PC-9 (cell line): ENCODE measurements around the gene POMZP3. TPM values are rescaled to one million over a fixed set of nuclear protein-coding genes. Genes with fewer than 3 reads are reported as not detected.
"Not testable (repeated sequence)": the region's sequence is repeated elsewhere in the genome, so short reads cannot be mapped to it uniquely, and the experiment has no call there.

ENCODE experiments used
- BruUV-seq: library from RNA; stranded (reverse); fragments of 400-500 nt; replicated peaks from 2 replicates; lab custom pipeline; 2021; lab: Mats Ljungman, UMichigan
- CTCF ChIA-PET: fragments of 300-600 bp; sonication (Branson Sonifier 250); formaldehyde crosslinking; loops from one replicate; lab custom pipeline; 2022; ENCODE audit warnings: antibody characterized with exemption; lab: Charles Lee
- POLR2A ChIA-PET: fragments of 300-600 bp; sonication (Branson Sonifier 250); formaldehyde crosslinking; loops from one replicate; lab custom pipeline; 2022; ENCODE audit warnings: antibody characterized with exemption; ENCODE audit not compliant: unreplicated experiment; lab: Charles Lee
- DNase-seq, 2 experiments: peaks; one replicate each; pipeline versions ENCODE4 v3.0.0 to v3.0.0-alpha.2; 2015 to 2022; ENCODE audit warnings: mixed read lengths in 1 of 2
- H2AFZ ChIP-seq: fragments of 200-600 bp; sonication (generic); 2 replicates; pipeline ENCODE4 v1.8.1; 2017; ENCODE audit warnings: antibody characterized with exemption
- H3F3A ChIP-seq: fragments of 200-600 bp; sonication (generic); 2 replicates; pipeline ENCODE4 v1.8.1; 2017; ENCODE audit warnings: antibody characterized with exemption, mild to moderate bottlenecking, low read depth; ENCODE audit not compliant: insufficient read depth
- H3K27ac ChIP-seq: fragments of 200-600 bp; sonication (generic); 2 replicates; pipeline ENCODE4 v1.6.1; 2016; ENCODE audit warnings: mixed run types
- H3K27me3 ChIP-seq: fragments of 200-600 bp; sonication (generic); 2 replicates; pipeline ENCODE4 v1.6.1; 2016; ENCODE audit warnings: low read depth, mixed run types; ENCODE audit not compliant: insufficient read depth
- H3K36me3 ChIP-seq: fragments of 200-600 bp; sonication (generic); 2 replicates; pipeline ENCODE4 v1.6.1; 2016; ENCODE audit warnings: low read depth, mixed run types
- H3K4me1 ChIP-seq: fragments of 200-600 bp; sonication (generic); replicated peaks from 2 replicates; pipeline ENCODE4 v1.6.1; 2016; ENCODE audit warnings: mixed run types; ENCODE audit not compliant: insufficient read depth
- H3K4me2 ChIP-seq: fragments of 200-600 bp; sonication (generic); 2 replicates; pipeline ENCODE4 v1.6.1; 2017; ENCODE audit warnings: mixed run types
- H3K4me3 ChIP-seq: fragments of 200-600 bp; sonication (generic); 2 replicates; pipeline ENCODE4 v1.6.1; 2016; ENCODE audit warnings: mixed run types
- H3K79me2 ChIP-seq: fragments of 200-600 bp; sonication (generic); 2 replicates; pipeline ENCODE4 v1.6.1; 2017; ENCODE audit warnings: low read depth, mixed run types
- H3K9me2 ChIP-seq: fragments of 200-600 bp; sonication (generic); 2 replicates; pipeline ENCODE4 v1.8.1; 2017; ENCODE audit warnings: mild to moderate bottlenecking; ENCODE audit not compliant: insufficient read depth
- H3K9me3 ChIP-seq: fragments of 200-600 bp; sonication (generic); 2 replicates; pipeline ENCODE4 v1.8.1; 2016; ENCODE audit warnings: low read depth; ENCODE audit not compliant: insufficient read depth
- H4K20me1 ChIP-seq: fragments of 200-600 bp; sonication (generic); 2 replicates; pipeline ENCODE4 v1.8.1; 2017; ENCODE audit not compliant: insufficient read depth
- intact Hi-C: fragments of 100-400 bp; cut with micrococcal nuclease; formaldehyde crosslinking; loops from one replicate; pipeline ENCODE4 v1.10.0; 2022; ENCODE audit not compliant: unreplicated experiment
- total RNA-seq: library from RNA; stranded (reverse); gene quantifications from 2 replicates; pipeline ENCODE4 v1.2.3, GENCODE V29; 2021

POMZP3 gene
- total RNA-seq, 1 experiment from 2014 or later, result 12.0 TPM

DNA sequence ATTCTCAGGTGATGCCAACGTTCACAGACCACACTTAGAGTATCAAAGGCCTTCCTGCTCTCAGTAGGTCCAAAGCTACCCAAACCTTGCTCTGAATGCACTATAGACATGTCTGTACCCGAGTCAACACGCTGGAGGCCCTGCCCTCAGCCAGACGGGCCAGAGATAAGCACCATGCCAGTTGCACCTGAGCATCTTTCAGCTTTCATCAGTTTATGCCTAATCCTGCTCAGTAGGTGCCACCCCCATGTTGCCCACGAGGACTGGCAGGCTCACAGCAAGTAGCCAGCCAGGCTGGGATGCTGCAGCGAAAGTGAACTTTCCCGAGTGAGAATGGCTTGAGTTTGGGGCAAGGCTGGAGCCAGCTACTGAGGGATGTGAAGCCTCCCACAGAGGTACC, 18.6 kb downstream of the POMZP3 start:
- BruUV-seq, H3K27ac ChIP-seq, intact Hi-C loops: not testable (repeated sequence)

DNA sequence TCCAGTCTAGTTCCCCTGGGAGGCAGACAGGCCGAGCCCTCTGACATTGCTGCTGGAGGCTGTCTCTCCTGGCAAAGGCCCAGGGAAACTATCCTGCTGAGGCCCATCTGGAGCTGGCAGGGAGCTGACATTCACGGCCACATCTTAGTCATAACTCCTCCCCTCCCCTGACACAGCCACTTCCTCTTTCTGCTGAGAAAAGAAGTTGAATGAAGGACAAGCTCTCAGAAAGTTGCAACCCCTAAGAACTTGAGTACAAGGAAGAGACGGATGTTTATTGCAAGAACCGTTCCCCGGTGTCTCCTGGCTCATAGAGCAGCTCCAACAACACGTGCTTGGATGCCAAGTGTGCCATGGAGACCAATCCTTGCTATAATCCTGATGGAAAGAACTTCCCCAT, 21.1 kb downstream of the POMZP3 start:
- H3K4me2 ChIP-seq, H2AFZ ChIP-seq, CTCF ChIA-PET, H3K36me3 ChIP-seq, intact Hi-C loops, H3F3A ChIP-seq, H3K4me3 ChIP-seq, H3K9me3 ChIP-seq, H4K20me1 ChIP-seq, H3K9me2 ChIP-seq, BruUV-seq, H3K27me3 ChIP-seq: not testable (repeated sequence)
- peak; percentile 75 to 84 for DNase-seq
- Histone ChIP-seq H3K4me1 (peaks cover 11% of the 10 kb centered on the region), H3K27ac (peak overlapping the region; percentile 60), H3K79me2 (peaks cover 12% of the 10 kb centered on the region)
- POLR2A ChIA-PET, result interaction anchor here (0.6 kb wide), 1 partner anchor 556 kb away, joined by 3 read pairs; no protein-coding TSS in a partner anchor

More for the DNA sequence above, 18.6 kb downstream of the POMZP3 start:
- DNase-seq, H3K4me1 ChIP-seq, H3K27me3 ChIP-seq, H3K4me2 ChIP-seq, H3F3A ChIP-seq, H3K9me3 ChIP-seq, POLR2A ChIA-PET, H2AFZ ChIP-seq, H3K36me3 ChIP-seq, H4K20me1 ChIP-seq, H3K9me2 ChIP-seq, H3K4me3 ChIP-seq: not testable (repeated sequence)
- CTCF ChIA-PET, result interaction anchor here (0.7 kb wide), 1 partner anchor 504 kb away, joined by 3 read pairs; no protein-coding TSS in a partner anchor
- peaks cover 12% of the 10 kb centered on the region for H3K79me2 ChIP-seq

DNA sequence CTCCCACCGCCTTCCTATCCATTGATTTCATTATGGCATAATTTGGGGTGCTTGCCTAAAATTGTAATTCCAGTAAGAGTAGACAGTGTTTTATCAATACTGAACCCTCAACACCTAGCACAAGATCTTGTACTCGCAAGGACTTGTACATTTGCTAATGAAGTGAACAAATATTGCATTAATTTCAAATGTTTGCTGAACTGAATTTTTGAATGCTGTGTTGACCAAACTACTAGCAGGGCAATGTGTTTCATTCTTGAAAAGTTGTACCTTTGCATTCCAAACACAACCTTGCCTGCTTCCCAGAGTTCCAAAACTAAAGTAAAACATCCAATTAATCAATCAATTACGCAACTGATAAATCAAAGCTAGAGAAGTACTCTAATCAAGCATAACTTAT, 26.4 kb downstream of the POMZP3 start:
- H4K20me1 ChIP-seq, H2AFZ ChIP-seq, H3K4me3 ChIP-seq, POLR2A ChIA-PET, H3K27me3 ChIP-seq, H3K79me2 ChIP-seq, H3K4me2 ChIP-seq, intact Hi-C loops, CTCF ChIA-PET, H3K9me2 ChIP-seq, H3K9me3 ChIP-seq, BruUV-seq, DNase-seq, H3K36me3 ChIP-seq: not testable (repeated sequence)
- peaks cover 17% of the 10 kb centered on the region for H3K4me1 ChIP-seq
- peaks cover 18% of the 10 kb centered on the region; the same call in 1 of the 2 replicates for H3F3A ChIP-seq
- H3K27ac ChIP-seq, result peak overlapping the region; percentile 60

DNA sequence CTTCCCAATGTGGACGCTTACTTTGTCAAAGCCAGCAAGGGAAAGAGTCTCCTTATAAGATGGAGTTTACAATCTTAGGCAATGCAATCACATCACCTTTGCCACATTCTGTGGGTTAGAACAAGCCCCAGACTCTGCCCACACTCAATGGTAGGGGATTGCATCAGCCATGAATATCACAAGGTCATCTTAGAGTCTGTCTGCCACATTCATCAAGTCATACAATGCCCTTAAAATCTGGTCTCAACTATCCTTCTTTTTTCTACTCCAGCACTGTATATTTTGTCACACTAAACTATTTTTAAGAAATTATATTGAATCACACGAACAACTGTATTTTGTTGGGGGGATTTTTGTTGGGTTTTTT, 27.0 kb downstream of the POMZP3 start:
- H3K9me3 ChIP-seq, BruUV-seq, DNase-seq, H3K4me3 ChIP-seq, intact Hi-C loops, H3K4me2 ChIP-seq, POLR2A ChIA-PET, H3K36me3 ChIP-seq, H4K20me1 ChIP-seq, H2AFZ ChIP-seq, H3K9me2 ChIP-seq, H3K79me2 ChIP-seq, H3K27me3 ChIP-seq, CTCF ChIA-PET: not testable (repeated sequence)
- Histone ChIP-seq H3K27ac (peak overlapping the region; percentile 60), H3F3A (peaks cover 18% of the 10 kb centered on the region; the same call in 1 of the 2 replicates), H3K4me1 (peaks cover 17% of the 10 kb centered on the region)

DNA sequence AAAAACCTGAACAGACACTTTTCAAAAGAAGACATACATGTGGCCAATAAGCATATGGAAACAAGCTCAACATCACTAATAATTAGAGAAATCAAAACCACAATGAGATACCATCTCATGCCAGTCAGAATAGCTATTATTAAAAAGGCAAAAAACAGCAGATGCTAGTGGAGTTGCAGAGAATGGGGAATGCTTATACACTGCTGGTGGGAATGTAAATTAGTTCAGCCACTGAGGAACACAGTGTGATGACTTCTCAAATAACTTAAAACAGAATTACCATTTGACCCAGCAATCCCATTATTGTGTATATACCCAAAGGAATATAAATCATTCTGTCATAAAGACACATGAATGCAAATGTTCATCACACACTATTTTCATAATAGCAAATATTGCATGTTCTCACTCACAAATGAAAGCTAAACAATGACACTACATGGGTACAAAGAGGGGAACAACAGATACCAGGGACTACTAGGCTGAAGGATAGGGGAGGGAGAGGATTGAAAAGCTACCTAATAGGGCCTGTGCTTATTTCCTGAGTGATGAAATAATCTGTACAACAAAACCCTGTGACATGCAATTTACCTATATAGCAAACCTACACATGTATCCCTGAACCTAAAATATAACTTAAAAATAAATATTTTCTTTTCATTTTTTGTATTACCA, 28.4 kb downstream of the POMZP3 start:
- H3K27me3 ChIP-seq, POLR2A ChIA-PET, H2AFZ ChIP-seq, intact Hi-C loops, DNase-seq, H3K4me3 ChIP-seq, CTCF ChIA-PET, H3K9me2 ChIP-seq, BruUV-seq, H3K9me3 ChIP-seq, H3K36me3 ChIP-seq, H3K79me2 ChIP-seq, H3K4me2 ChIP-seq, H4K20me1 ChIP-seq: not testable (repeated sequence)
- peak overlapping the region; percentile 58; the same call in 1 of the 2 replicates for H3K27ac ChIP-seq
- H3K4me1 ChIP-seq, result peaks cover 17% of the 10 kb centered on the region
- H3F3A ChIP-seq, result peaks cover 18% of the 10 kb centered on the region; the same call in 1 of the 2 replicates

DNA sequence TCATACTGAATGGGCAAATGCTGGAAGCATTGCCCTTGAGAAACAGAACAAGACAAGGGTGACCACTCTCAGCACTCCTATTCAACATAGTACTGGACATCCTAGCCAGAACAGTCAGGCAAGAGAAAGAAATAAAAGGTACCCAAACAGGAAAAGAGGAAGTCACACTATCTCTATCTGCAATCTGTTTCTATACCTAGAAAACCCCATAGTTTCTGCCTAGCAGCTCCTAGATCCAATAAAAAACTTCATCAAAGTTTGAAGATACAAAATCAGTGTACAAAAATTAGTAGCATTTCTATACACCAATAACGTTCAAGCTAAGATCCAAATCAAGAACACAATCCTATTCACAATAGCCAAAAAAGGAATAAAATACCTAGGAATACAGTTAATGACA, 29.8 kb downstream of the POMZP3 start:
- CTCF ChIA-PET, BruUV-seq, intact Hi-C loops, H3K9me3 ChIP-seq, H3K4me3 ChIP-seq, H3K36me3 ChIP-seq, POLR2A ChIA-PET, H3K4me2 ChIP-seq, H2AFZ ChIP-seq, H3K9me2 ChIP-seq, H3K27me3 ChIP-seq, H4K20me1 ChIP-seq, DNase-seq, H3K27ac ChIP-seq: not testable (repeated sequence)
- peaks cover 18% of the 10 kb centered on the region; the same call in 1 of the 2 replicates for H3F3A ChIP-seq
- H3K79me2 ChIP-seq, result peaks cover 18% of the 10 kb centered on the region
- H3K4me1 ChIP-seq, result peaks cover 17% of the 10 kb centered on the region

DNA sequence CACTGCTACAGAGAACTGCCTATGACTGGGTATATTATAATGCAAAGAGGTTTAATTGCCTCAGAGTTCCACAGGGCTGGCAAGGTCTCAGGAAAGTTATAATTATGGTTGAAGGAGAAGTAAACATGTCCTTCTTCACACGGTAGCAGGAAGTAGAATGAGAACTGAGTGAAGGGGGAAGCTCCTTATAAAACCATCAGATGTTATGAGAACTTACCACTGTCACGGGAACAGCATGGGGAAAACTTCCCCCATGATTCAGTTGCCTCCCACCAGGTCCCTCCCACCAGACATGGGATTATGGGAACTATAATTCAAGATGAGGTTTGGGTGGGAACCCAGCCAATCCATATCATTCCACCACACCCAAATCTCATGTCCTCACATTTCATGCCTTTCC, 34.4 kb downstream of the POMZP3 start:
- CTCF ChIA-PET, POLR2A ChIA-PET: not testable (repeated sequence)

More for the DNA sequence above, 34.4 kb downstream of the POMZP3 start:
- Histone ChIP-seq H3F3A (peaks cover 15% of the 10 kb centered on the region; the same call in 1 of the 2 replicates), H3K4me1 (peaks cover 13% of the 10 kb centered on the region), H3K79me2 (peaks cover 36% of the 10 kb centered on the region)
- DNase-seq, H4K20me1 ChIP-seq, H3K4me3 ChIP-seq, H2AFZ ChIP-seq, intact Hi-C loops, H3K9me2 ChIP-seq, H3K4me2 ChIP-seq, H3K27ac ChIP-seq, H3K27me3 ChIP-seq, H3K9me3 ChIP-seq, H3K36me3 ChIP-seq, BruUV-seq: not testable (repeated sequence)
